SK-N-MC (cell line): ENCODE results near the gene CRABP2.

Experiments used
- DNase-seq: peaks from one replicate; pipeline ENCODE4 v3.0.0-alpha.2; 2011; ENCODE audit warnings: low read depth, low spot score
- H3K27ac ChIP-seq: fragments of 200-600 bp; sonication (generic); 2 replicates; pipeline ENCODE4 v1.5.1; 2016; ENCODE audit warnings: mixed run types
- H3K36me3 ChIP-seq: fragments of 200-600 bp; sonication (generic); 2 replicates; pipeline ENCODE4 v1.6.1; 2017; ENCODE audit warnings: antibody characterized with exemption, low read length, mixed read lengths; ENCODE audit not compliant: insufficient read depth
- H3K4me3 ChIP-seq: fragments of 200-600 bp; sonication (generic); 2 replicates; pipeline ENCODE4 v1.5.1; 2016
- H3K9ac ChIP-seq: fragments of 200-600 bp; sonication (generic); 2 replicates; pipeline ENCODE4 v1.8.0; 2017; ENCODE audit warnings: mixed run types, mixed read lengths; ENCODE audit not compliant: insufficient read length
- H3K9me3 ChIP-seq: fragments of 200-600 bp; sonication (generic); 2 replicates; pipeline ENCODE4 v1.6.1; 2017; ENCODE audit warnings: low read depth, mild to moderate bottlenecking, antibody characterized with exemption, low read length, moderate library complexity, mixed read lengths
- EZH2 ChIP-seq: fragments of 200-600 bp; sonication (generic); IDR thresholded peaks from one replicate; pipeline ENCODE4 v1.6.1; 2017; ENCODE audit warnings: antibody characterized with exemption
- FOXP2 ChIP-seq: optimal IDR thresholded peaks from 2 replicates; pipeline ENCODE3; 2011; ENCODE audit warnings: mild to moderate bottlenecking, moderate library complexity; ENCODE audit not compliant: insufficient read depth; ENCODE audit errors: extremely low read length, control extremely low read depth
- POLR2AphosphoS5 ChIP-seq: IDR thresholded peaks from 2 replicates; pipeline ENCODE4 v1.6.1; 2012; ENCODE audit warnings: mild to moderate bottlenecking, low read depth, low read length, borderline replicate concordance

The CRABP2 gene

DNA sequence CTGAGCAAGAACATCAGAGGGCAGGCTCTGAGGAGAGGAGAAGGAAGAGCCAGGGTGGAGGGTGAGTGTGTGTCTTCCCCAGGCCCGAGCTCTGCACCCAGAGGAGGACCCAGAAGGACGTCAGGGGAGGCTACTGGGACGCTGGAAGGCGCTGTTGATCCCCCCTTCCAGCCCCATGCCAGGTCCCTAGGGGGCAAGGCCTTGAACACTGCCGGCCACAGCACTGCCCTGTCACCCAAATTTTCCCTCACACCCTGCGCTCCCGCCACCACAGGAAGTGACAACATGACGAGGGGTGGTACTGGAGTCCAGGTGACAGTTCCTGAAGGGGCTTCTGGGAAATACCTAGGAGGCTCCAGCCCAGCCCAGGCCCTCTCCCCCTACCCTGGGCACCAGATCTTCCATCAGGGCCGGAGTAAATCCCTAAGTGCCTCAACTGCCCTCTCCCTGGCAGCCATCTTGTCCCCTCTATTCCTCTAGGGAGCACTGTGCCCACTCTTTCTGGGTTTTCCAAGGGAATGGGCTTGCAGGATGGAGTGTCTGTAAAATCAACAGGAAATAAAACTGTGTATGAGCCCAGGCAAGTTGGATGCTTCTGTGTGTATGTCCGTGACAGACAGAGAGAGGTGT is 46.3 kb downstream of the CRABP2 start:
- Histone ChIP-seq H3K36me3 (no peaks in the 10 kb centered on the region), H3K4me3 (no peak overlapping the region), H3K27ac (no peak overlapping the region), H3K9ac (no peak overlapping the region), H3K9me3 (no peaks in the 10 kb centered on the region)
- TF ChIP-seq POLR2AphosphoS5 = no peak
- TF ChIP-seq FOXP2 = no peak
- no peak for TF ChIP-seq EZH2
- DNase-seq = no peak

DNA sequence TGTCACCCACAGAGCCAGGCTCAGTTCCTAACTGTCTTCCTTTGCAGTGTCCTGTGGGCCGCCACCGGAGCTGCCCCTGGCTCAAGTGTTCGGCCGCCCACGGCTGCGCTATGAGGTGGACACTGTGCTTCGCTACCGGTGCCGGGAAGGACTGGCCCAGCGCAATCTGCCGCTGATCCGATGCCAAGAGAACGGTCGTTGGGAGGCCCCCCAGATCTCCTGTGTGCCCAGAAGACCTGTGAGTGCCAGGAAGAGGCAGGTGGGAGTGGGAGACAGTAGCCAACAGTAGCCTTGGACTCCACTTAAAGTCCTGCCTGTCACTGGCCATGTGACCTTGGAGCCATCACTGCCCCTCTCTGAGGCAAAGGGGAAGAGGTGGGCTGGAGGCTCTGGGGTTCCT is 46.9 kb downstream of the CRABP2 start:
- H3K9me3 ChIP-seq = no peaks in the 10 kb centered on the region
- H3K27ac ChIP-seq = no peak overlapping the region
- DNase-seq = no peak
- H3K4me3 ChIP-seq = no peak overlapping the region
- H3K36me3 ChIP-seq = no peaks in the 10 kb centered on the region
- no peak overlapping the region for H3K9ac ChIP-seq
- TF ChIP-seq POLR2AphosphoS5 (no peak), FOXP2 (no peak), EZH2 (no peak)

- no peak for TF ChIP-seq POLR2AphosphoS5
- no peak for TF ChIP-seq FOXP2
- no peak for TF ChIP-seq EZH2
- Histone ChIP-seq H3K36me3 (no peaks in the 10 kb centered on the region), H3K27ac (no peak overlapping the region), H3K4me3 (no peak overlapping the region), H3K9me3 (no peaks in the 10 kb centered on the region), H3K9ac (no peak overlapping the region)
- no peak for DNase-seq
Measured at GRCh38 chr1:156657741-156658319, 47.6 kb downstream of the CRABP2 start.

DNA sequence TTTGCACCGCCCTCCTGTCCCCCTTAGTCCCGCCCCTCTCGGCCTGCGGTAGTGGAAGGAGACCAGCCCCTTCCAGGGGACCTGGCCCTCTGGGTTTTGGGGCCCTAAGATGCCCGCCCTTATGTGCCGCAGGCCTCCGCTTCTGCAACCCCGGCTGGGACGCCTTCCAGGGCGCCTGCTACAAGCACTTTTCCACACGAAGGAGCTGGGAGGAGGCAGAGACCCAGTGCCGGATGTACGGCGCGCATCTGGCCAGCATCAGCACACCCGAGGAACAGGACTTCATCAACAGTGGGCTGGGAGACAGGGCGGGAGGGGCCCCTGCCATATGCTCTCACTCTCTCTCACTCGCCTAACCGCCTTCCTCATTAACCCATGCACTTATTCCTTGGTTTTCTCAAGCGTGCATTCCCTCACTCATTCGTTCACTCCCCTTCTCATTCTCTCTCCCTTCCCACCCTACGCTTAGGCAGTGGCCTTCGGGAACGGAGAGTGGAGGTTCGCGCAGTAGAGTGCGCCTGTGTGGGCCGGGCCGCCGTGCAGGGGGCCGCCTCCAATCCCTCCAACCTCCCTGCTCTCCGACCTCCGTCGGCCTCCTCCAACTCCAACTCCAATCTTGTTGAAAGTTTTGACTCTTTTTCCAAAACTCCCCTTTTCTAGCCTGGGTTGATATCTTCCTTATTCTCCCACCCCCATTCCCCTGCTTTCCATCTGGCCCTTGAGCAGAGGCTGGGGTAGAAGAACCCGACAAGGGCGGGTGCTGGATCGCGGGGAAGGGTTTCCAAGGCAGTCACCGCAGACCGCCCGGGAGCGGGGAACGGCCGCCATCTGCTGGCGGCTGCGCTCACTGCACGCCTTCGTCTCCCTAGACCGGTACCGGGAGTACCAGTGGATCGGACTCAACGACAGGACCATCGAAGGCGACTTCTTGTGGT is 48.3 kb downstream of the CRABP2 start:
- peak; percentile 25 for TF ChIP-seq FOXP2
- no peak for TF ChIP-seq POLR2AphosphoS5
- peak; percentile 97 for TF ChIP-seq EZH2
- H3K36me3 ChIP-seq = no peaks in the 10 kb centered on the region
- DNase-seq = no peak
- no peak overlapping the region for H3K9ac ChIP-seq
- no peak overlapping the region for H3K27ac ChIP-seq
- H3K9me3 ChIP-seq = no peaks in the 10 kb centered on the region
- peak overlapping the region; percentile 61 for H3K4me3 ChIP-seq

- TF ChIP-seq EZH2 = no peak
- TF ChIP-seq FOXP2 = no peak
- no peak for TF ChIP-seq POLR2AphosphoS5
- no peaks in the 10 kb centered on the region for H3K36me3 ChIP-seq
- DNase-seq = no peak
- H3K9ac ChIP-seq = no peak overlapping the region
- H3K4me3 ChIP-seq = no peak overlapping the region
- H3K9me3 ChIP-seq = no peaks in the 10 kb centered on the region
- H3K27ac ChIP-seq = no peak overlapping the region
Measured at GRCh38 chr1:156655904-156656516, 49.4 kb downstream of the CRABP2 start.

- H3K4me3 ChIP-seq = no peak overlapping the region
- no peaks in the 10 kb centered on the region for H3K9me3 ChIP-seq
- no peak for DNase-seq
- H3K27ac ChIP-seq = no peak overlapping the region
- H3K9ac ChIP-seq = no peak overlapping the region
- no peaks in the 10 kb centered on the region for H3K36me3 ChIP-seq
- TF ChIP-seq FOXP2 (no peak), EZH2 (no peak), POLR2AphosphoS5 (no peak)
Measured at GRCh38 chr1:156655151-156655903, 50.1 kb downstream of the CRABP2 start.

DNA sequence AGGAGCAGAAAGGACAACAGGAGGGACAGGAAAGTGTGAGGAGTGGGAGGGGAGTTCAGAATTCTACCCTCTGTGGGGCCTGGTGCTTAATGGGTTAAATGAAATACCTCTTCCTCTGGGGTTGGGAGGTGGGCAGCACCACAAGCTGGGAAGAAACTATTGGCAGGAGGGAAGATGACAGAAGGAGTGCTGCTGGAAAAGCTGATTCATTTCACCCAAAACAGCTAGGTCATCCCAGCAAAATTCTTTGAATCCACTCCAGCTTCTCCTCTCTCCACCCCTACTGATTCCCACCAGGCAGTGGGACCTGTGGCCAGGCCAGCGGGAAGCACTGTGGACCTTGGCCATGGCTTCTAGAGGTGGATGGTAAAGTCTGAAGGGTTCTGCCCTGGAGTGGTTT is 50.7 kb downstream of the CRABP2 start:
- no peak for TF ChIP-seq POLR2AphosphoS5
- no peak for TF ChIP-seq EZH2
- TF ChIP-seq FOXP2 = no peak
- no peak overlapping the region for H3K27ac ChIP-seq
- H3K36me3 ChIP-seq = no peaks in the 10 kb centered on the region
- no peak overlapping the region for H3K4me3 ChIP-seq
- H3K9ac ChIP-seq = no peak overlapping the region
- DNase-seq = no peak
- H3K9me3 ChIP-seq = no peaks in the 10 kb centered on the region

GRCh38 chr1:156652992-156653355 is 52.4 kb downstream of the CRABP2 start:
- TF ChIP-seq EZH2 (no peak), POLR2AphosphoS5 (no peak), FOXP2 (no peak)
- no peak for DNase-seq

More at GRCh38 chr1:156652992-156653355, 52.4 kb downstream of the CRABP2 start:
- Histone ChIP-seq H3K36me3 (no peaks in the 10 kb centered on the region), H3K27ac (no peak overlapping the region), H3K9me3 (no peaks in the 10 kb centered on the region), H3K9ac (no peak overlapping the region), H3K4me3 (no peak overlapping the region)
